Measurements from ENCODE around the gene MYEOV. TPM values are rescaled to one million over a fixed set of nuclear protein-coding genes. Genes with fewer than 3 reads are reported as not detected.

The MYEOV gene
- total RNA-seq, 1 donor from 2014 or later, result 0.72 TPM

GRCh38 chr11:69301455-69302401, 7.8 kb downstream of the MYEOV start:
- DNase-seq (ENCODE audit: low spot score), result peak; percentile 81

- DNase-seq (ENCODE audit: low spot score), result no peak
Observed at GRCh38 chr11:69302447-69303020, 8.6 kb downstream of the MYEOV start.

- DNase-seq (ENCODE audit: low spot score), result no peak
Observed at GRCh38 chr11:69303427-69303826, 9.5 kb downstream of the MYEOV start.

- no peak for DNase-seq (ENCODE audit: low spot score)
Observed at GRCh38 chr11:69304258-69304657, 10.3 kb downstream of the MYEOV start.

GRCh38 chr11:69304686-69305085, 10.7 kb downstream of the MYEOV start:
- no peak for DNase-seq (ENCODE audit: low spot score)

- no peak for DNase-seq (ENCODE audit: low spot score)
Observed at GRCh38 chr11:69305885-69306540, 12.1 kb downstream of the MYEOV start.

- DNase-seq (ENCODE audit: low spot score), result no peak
Observed at GRCh38 chr11:69306821-69307220, 12.9 kb downstream of the MYEOV start.

GRCh38 chr11:69307421-69307820, 13.5 kb downstream of the MYEOV start:
- DNase-seq (ENCODE audit: low spot score), result no peak

GRCh38 chr11:69307871-69308431, 14.0 kb downstream of the MYEOV start:
- no peak for DNase-seq (ENCODE audit: low spot score)

GRCh38 chr11:69308491-69308911, 14.5 kb downstream of the MYEOV start:
- DNase-seq (ENCODE audit: low spot score), result no peak

GRCh38 chr11:69308936-69309615, 15.1 kb downstream of the MYEOV start:
- no peak for DNase-seq (ENCODE audit: low spot score)

GRCh38 chr11:69309631-69310280, 15.8 kb downstream of the MYEOV start:
- DNase-seq (ENCODE audit: low spot score), result no peak

GRCh38 chr11:69310351-69310750, 16.4 kb downstream of the MYEOV start:
- DNase-seq (ENCODE audit: low spot score), result no peak

- DNase-seq (ENCODE audit: low spot score), result no peak
Observed at GRCh38 chr11:69310934-69311766, 17.2 kb downstream of the MYEOV start.

GRCh38 chr11:69311767-69312385, 17.9 kb downstream of the MYEOV start:
- DNase-seq (ENCODE audit: low spot score), result no peak

- no peak for DNase-seq (ENCODE audit: low spot score)
Observed at GRCh38 chr11:69312453-69313404, 18.8 kb downstream of the MYEOV start.

- DNase-seq (ENCODE audit: low spot score), result no peak
Observed at GRCh38 chr11:69313992-69314391, 20.0 kb downstream of the MYEOV start.

GRCh38 chr11:69314555-69314954, 20.6 kb downstream of the MYEOV start:
- DNase-seq (ENCODE audit: low spot score), result no peak

- no peak for DNase-seq (ENCODE audit: low spot score)
Observed at GRCh38 chr11:69316956-69317355, 23.0 kb downstream of the MYEOV start.
